Suprapubic skin (tissue), 3 donors: ENCODE measurements around the gene RCOR2.

Experiments
- CTCF ChIP-seq, 2 donors: fragments of 200-600 bp in 1 of 2; fragments of 450-650 bp in 1 of 2; sonication (generic) in 1 of 2; IDR thresholded peaks; one replicate each; pipeline ENCODE4 v1.5.1; 2016 to 2019; ENCODE audit warnings: antibody characterized with exemption in 2 of 2, mild to moderate bottlenecking in 1 of 2, moderate library complexity in 1 of 2
- EP300 ChIP-seq: sonication (generic); formaldehyde crosslinking; IDR thresholded peaks from one replicate; pipeline ENCODE4 v1.6.1; 2017; ENCODE audit warnings: antibody characterized with exemption
- POLR2A ChIP-seq, 2 donors: fragments of 450-650 bp; IDR thresholded peaks; one replicate each; pipeline ENCODE4 v1.6.1; 2017; ENCODE audit warnings: antibody characterized with exemption in 2 of 2, mild to moderate bottlenecking in 2 of 2, moderate library complexity in 2 of 2

DNA sequence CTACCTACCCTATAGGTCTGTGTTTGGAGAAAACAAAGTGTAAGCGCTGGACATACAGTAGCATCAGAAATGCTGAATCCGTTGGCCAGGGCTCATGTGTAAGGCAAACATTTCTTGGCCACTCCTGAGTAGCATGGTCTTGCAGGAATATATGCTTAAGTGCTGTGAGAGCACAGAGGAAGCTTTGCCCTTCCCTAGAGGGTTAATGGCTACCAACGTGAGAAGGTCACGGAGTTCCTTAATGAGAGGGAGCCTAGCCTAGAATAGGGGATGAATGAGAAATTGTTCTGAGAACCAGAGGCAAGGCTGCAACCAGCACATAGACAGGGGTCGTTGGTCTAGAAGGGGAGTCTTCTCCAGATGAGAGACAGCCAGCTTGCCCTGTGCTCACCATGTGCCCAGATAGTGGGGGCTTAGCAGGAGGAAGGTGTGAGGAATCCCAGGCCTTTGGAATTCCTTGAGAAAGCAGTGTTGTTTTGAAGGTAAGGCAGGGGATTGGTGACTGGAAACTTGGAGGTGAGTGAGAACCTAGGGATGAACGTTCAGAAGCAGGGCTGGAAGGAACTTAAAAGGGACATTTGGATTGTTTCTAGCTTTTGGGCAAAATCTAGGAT is 29.5 kb downstream of the RCOR2 start:
- TF ChIP-seq POLR2A (IDR thresholded peaks at IDR 0.05) (no peak), CTCF (IDR thresholded peaks at IDR 0.05) (no peak), EP300 (no peak)
